ENCODE results near the gene ANKRD17.
"Not testable (repeated sequence)": the region's sequence is repeated elsewhere in the genome, so short reads cannot be mapped to it uniquely, and the experiment has no call there.

The ANKRD17 gene

DNA sequence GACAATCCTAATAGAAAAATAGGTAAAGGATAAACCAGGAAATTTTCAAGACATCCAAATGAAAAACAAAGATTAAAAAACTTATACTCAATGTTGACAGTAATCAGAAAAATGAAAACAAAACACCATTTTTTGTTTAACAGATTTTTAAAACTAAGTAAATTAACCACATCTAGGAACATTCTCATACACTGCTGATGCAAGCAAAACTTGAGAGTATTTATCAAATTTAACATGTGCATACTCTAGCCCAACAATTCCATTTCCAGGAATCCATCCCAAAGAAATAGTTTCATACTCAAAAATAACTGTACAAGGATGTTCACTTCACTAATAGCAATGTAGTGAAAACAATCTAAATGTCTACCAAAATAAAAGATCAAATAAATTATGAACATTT is 11.5 kb downstream of the ANKRD17 start:
- no peak for FAIRE-seq

DNA sequence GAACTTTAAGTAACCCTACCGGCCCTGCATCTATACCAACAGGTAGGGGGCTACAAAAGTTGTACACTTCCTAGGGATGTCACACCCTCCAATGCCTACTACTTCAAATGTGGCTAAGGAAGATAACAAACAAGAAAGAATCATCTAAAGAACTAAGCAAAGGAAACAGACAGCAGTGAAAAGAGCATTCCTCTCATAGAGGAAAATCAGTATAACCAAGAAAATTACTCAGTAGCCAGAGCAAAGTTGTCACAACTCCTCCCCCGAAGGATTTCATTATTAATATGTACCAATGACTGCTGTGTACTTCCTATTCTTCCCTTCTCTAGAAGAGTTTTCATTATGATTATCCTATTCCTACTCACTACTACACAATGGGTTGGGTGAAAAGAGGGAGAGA is 12.6 kb downstream of the ANKRD17 start:
- DNase-seq (ENCODE audit: insufficient read length, low spot score), result no peak
- no peak for FAIRE-seq

More for the DNA sequence above, 11.5 kb downstream of the ANKRD17 start:
- DNase-seq (ENCODE audit: insufficient read length, low spot score), result no peak

DNA sequence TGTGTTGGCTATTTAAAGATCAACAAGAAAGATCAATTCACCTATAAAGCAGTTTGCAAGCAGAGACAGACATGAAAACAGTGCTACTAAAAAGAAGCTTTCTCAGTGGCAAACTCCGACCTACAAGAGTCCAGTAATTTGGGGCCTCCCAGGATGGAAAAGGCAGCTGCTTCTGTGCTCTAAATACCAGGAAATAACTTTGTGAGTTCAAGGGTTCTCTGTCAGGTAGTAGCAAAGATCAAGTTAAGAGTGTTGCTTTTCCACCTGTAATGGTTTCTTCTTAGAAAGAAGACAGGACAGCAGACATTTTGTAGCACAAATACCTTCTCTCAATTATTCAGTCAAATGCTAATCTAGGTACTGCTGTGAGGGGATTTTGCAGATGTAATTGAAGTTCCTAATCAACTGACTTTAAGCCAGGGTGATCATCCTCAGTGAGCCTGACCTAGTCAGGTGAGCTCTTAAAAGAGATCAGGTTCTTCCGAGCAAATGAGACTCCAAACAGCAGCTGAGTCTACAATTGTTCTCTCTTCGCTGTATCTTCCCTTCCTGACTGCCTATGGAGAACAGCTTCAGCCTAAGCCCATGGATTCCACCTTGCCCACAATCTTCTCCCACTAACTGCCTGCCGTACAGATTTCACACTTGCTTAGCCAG is 13.5 kb downstream of the ANKRD17 start:
- DNase-seq (ENCODE audit: insufficient read length, low spot score), result no peak
- FAIRE-seq, result no peak

DNA sequence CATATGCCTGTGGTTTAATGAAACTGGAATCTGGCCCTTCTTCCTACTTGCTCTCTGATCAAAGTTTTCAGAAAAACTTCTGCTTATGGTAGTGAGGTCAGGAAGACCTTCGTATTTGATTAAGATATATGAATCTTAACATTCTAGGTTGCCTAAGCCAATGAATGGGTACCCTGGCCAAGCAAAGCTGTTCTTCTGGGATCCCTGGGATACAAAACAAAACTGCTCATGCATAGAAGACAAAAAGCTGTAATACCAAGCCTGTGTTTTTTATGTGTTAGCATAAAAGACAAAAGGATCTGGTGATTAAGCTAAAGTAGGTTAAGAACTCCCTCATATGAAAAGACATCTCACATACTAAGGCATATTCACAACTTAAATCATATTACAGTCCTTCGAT is 21.6 kb downstream of the ANKRD17 start:
- DNase-seq (ENCODE audit: insufficient read length, low spot score) (no peak), FAIRE-seq (no peak)

DNA sequence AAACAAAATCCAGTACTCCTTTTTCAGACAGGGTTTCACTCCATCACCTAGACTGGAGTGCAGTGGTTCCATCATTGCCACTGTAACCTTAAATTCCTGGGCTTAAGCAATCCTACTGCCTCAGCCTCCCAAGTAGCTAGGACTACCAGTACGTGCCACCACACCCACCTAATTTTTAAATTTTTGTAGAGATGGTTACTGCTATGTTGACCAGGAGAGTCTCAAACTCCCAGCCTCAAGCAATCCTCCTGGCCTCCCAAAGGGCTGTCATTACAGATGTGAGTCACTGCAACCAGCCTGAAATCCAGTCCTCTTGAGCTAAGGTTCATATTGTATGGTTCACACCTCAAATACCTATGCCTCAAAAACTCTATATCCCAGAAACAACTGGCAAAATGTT is 22.4 kb downstream of the ANKRD17 start:
- FAIRE-seq, result no peak

DNA sequence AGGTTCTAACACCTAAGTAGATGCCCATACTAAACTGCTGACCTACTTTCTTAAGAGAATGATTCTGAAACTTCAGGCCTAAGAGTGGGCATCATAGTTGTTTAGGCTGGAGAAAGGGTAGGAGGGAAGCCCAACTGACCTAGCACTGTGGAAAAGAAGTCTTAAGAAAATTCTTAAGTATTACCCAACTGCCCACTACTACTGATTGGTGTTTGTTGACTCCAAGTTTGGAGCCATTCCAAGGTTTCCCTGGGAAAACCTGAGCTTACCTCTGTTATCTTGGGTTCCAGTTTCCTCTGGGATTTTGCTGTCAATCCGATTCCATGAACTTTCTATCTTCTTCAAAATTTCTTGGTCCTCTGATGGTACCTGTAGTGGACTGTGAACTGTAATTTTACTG is 23.9 kb downstream of the ANKRD17 start:
- DNase-seq (ENCODE audit: insufficient read length, low spot score) (no peak), FAIRE-seq (no peak)

More for the DNA sequence above, 22.4 kb downstream of the ANKRD17 start:
- no peak for DNase-seq (ENCODE audit: insufficient read length, low spot score)

DNA sequence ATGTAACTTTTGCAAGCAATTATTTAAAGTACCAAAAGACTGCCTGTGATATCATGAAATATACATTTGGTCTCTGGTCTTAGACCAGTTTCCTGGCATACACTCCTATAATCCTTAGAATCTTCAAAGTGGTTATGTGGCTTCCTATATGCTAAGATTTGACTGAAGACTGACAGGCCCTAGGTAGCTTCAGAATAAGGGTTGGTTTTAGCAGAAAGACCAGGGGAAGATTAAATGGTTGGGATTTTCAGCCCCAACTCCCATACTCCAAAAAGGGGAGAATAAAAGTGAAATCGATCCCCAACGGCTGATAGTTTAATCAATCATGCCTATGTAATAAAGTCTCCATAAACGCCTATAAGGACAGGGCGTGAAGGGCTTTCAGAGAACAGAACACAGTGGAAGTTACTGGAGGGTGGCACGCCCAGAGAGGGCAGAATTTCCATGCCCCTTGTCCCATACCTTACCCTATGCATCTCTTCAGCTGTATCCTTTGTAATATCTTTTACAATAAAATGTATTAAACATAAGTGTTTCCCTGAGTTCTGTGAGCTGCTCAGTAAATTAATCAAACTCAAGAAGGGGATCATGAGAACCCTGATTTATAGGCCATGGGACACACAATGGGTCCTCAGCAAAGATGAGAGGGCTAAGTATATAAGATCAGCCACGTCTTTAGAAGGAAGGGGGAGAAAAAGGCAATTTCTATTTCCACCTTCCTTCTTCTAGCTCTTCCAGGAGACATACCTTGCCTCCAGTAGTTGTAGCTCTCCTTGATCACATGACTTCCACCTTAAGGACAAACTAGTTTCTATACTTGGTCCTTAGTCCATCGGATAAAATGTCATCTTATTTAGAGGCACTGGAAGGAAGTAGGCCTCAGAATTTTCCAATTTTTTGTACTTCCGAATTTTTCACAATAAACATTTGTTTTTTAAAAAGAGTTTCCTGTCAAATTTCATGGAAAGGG is 26.8 kb downstream of the ANKRD17 start:
- FAIRE-seq (no peak), DNase-seq (ENCODE audit: insufficient read length, low spot score) (no peak)

DNA sequence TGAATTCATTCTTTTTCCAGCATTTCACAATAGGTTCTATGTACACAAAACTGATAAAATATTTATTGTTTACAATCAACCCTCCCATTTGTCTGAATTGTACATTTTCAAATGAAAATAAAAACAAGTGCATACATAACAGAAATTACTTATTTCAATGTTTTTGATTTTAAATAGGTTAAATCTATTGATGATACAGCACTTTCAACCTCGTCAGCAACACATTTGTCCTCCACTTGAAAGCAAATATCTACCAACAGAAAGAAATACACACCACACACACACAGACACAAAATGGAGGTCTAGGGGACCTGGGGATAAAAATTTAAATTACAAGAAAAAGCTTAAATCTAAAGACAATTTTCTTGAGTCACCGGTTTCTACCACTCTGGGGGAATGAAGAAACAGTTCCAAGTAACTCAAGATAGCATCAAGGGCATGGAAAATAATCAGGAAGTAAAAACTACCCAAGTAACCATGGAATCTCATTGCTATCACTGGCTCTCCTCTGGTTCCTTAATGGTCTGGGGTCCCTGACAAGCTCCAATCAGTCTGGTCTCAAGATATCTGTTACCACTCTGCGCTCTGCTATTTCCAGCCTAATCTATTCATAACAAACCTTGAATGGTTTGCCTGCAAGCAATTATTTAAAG is 27.6 kb downstream of the ANKRD17 start:
- DNase-seq (ENCODE audit: insufficient read length, low spot score), result no peak
- FAIRE-seq, result no peak

DNA sequence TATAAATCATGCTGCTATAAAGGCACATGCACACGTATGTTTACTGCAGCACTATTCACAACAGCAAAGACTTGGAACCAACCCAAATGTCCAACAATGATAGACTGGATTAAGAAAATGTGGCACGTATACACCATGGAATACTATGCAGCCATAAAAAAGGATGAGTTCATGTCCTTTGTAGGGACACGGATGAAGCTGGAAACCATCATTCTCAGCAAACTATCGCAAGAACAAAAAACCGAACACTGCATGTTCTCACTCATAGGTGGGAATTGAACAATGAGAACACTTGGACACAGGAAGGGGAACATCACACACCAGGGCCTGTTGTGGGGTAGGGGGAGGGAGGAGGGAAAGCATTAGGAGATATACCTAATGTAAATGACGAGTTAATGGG is 29.8 kb downstream of the ANKRD17 start:
- not testable (repeated sequence) for FAIRE-seq; DNase-seq (ENCODE audit: insufficient read length, low spot score)

DNA sequence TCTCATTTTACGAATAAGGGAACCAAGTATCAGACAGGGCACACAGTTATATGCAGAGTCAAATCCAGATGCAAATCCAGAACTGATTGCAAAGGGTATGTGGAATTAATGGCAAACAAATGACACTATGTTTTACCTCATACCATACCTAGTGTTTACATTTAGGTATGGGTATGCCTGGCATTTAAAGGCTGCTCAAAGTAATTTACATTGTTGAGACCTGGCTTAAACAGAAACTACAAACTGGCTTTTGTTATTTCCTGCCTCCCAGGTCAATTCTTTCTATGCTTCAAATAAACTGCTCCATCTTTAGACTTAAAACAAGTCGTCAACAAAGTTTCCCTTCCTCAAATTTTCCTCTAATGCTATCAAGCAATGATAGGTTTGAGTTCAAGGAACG is 33.7 kb downstream of the ANKRD17 start:
- DNase-seq (ENCODE audit: insufficient read length, low spot score) (no peak), FAIRE-seq (no peak)

DNA sequence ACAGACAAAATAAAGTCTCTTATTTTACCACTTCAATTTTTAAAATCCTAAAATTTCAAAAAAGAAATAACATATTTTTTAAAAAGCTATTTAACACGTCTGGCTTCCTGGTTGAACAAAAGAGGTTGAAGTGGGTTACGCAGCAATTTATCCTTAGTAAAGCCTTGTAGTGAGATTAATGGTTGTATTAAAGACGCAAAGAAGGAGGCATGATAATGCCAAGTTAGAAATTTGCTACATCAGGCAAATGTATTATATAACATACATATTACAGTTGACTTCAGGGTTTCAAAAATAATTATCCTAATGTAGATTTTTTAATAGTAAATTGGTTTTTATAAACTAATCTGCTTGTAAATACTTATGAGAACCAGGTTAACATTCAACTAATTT is 35.3 kb downstream of the ANKRD17 start:
- no peak for DNase-seq (ENCODE audit: insufficient read length, low spot score)
- FAIRE-seq, result no peak

DNA sequence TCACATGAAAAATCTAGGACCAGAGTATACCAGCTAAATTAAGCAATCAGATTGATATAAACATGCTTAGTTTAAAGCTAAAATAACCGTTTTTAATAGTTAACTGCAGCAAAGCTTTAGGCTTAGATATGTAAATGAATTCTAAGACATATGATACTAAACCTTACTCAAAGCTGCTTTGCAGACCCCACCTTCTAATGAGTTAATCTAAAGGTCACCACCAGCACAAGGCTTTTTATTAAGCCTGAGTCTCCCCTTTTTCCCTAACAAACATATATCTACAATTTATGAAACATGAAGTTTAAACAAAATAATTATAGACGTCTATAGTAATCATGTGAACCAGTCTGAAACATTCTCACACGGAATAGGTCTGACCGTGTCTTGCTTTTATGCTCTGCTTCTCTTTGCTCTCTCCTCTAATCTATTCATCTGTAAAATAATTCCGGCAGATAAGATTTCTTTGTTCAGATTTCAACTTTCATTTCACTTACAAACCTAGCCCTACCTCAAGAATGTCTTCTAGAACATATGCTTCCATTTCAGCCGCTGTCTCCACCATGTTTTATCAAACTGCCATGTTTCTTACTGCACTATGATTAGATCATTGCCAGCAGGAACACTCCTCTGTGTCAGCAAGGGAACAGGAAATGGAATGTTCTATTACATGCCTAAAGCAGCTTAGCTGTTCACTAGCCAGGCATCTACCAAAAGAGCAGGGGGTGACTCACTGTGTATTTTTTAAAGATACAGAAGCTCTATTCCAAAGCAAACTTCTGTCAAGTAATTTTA is 35.9 kb downstream of the ANKRD17 start:
- peak; percentile 55 for FAIRE-seq
- peak; percentile 73 for DNase-seq (ENCODE audit: insufficient read length, low spot score)

DNA sequence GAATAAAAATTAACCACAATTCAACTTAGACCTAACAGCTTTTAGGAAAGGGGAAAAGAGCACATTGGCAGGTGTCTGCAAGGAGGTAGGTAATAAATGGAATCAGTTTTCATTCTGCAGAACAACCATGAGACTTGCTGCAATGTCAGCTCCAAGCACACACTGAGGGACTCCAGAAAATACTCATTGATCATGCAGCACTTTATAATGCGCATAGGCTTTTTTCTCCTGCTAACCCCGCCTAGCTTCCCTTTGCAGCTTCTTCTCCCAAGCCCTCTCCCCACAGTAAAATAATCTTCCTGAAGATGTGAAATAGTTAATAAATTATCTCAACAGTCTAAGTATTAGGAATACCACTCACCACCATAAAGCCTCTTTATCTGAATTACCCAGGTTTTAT is 36.9 kb downstream of the ANKRD17 start:
- no peak for FAIRE-seq
- DNase-seq (ENCODE audit: insufficient read length, low spot score), result no peak

DNA sequence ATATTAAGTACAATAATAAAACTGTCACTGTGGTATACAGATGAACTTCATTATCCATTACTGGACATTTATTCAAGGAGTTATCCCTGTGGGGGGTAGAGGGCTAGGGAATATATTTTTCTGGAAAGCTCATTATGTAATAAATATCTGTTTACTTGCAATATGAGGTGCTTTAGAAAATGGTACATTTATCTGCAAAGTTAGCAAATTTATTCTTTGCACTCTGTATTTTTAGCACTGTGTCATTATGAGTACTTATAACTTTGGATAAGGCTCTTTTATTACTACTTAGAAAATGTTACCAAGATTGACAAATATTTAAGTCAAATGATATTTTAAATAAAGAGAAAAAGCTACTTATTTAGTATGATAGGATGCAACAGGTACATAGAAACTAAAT is 37.8 kb downstream of the ANKRD17 start:
- FAIRE-seq (no peak), DNase-seq (ENCODE audit: insufficient read length, low spot score) (no peak)

DNA sequence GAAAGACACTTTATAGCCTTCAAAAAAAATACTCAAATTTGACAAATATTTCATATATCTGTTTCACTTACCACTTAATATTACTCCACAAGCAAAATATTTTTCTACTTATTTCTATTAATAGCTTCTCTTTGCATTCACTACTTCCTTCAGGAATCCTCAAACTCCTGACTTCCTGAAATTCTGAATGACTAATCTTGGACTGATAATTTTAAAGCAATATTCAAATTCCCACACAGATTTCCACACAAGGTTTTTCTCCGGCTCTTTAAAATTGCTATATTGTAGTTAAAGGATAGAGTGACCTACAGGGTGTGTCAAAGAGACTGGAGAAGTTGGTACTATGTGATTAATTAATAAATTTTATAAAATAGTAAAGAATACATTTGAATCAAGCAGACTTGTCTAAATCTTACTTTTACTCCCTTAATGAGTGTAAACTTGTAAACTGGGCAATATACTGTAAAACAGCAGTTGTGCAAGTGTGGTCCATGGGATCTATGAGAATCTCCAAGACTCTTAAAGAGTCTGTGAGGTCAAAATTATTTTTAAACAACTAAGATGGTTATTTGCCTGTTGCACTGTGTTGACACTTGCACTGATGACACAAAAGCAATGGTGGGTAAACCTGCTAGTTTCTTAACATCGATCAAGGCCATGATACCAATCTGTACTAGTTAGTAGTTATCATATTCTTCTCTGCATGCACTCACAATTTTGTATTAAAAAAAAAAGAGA is 44.5 kb downstream of the ANKRD17 start:
- FAIRE-seq (no peak), DNase-seq (ENCODE audit: insufficient read length, low spot score) (no peak)

DNA sequence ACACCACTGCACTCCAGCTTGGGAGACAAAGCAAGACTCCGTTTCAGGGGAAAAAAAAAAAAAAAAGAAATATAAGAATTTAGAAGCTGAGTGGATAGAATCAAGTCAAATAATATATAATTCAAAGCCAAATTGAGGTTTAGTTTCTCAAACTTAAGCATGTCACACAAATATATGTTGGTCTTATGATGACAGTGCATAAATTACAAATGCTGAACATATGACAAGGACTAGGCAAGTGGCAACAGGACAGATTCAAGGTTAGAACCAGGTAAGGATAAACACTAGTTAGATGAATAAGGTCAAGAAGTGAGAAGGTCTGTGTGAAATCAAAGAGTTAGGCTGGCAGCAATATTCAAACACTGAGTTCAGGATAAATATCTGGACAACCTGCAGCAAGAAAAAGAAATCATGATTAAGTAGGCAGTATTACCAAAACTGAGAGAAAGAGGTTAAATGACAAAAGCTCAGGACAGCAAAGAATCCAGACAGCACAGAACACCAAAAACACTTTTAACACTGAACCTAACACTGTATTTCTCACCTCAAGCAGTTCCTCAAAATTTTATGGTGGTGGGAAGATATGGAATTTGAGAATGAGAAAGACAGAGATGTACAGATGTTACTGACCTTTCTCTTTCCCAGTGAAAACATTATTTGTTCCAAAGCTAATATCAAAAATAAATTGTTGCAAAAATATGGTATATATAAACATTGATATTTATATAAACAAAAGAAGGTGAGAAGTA is 45.4 kb downstream of the ANKRD17 start:
- no peak for DNase-seq (ENCODE audit: insufficient read length, low spot score)
- no peak for FAIRE-seq

DNA sequence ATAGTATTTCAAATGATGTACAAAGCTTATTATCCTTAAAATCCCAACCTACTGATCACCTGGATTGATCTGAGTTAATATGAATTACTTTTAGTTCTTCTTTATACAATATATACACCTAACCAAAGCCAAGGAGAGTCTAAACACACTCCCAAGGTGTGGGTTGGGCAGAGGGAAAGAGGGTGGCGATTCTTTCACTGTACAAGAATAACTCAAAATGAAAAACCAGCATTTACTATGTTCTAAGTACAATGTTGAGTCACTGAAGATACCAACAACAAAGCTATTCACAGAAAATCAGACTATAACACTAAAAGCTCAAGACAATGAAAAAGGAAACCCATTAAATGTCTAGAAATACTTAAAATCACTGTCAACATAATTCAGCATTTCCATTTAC is 46.6 kb downstream of the ANKRD17 start:
- FAIRE-seq (no peak), DNase-seq (ENCODE audit: insufficient read length, low spot score) (no peak)

DNA sequence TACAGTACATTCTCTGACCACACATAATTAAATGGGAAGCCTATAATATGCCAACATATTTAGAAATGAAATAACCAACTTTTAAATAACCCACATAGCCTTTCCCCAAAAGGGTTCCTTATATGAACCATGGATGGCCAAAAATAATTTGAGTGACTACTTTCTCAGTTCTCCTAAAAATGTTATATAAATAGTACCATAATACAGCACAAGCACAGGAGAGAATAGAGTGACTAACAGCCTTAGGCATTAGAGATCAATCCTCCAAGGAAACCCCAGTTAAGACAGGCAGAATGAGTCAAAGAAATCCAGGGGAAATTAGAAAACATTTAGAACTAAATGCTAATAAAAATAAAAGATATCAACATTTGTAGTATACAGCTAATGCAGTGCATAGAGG is 50.2 kb downstream of the ANKRD17 start:
- DNase-seq (ENCODE audit: insufficient read length, low spot score) (no peak), FAIRE-seq (no peak)

DNA sequence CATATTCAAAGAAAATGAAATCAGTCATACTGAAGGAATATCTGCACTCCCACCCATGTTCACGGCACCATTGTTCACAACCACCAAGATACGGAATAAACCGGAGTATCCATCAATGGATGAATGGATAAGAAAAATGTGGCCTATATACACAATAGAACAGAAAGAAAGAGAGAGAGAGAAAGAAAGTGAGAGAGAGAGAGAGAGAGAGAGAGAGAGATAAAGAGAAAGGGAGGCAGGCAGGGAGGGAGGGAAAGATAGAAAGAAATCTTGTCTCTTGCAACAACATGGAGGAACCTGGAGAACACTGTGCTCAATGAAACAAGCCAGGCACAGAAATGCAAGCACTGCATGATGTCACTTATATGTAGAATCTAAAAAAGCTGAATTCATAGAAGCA is 52.4 kb downstream of the ANKRD17 start:
- no peak for FAIRE-seq
- DNase-seq (ENCODE audit: insufficient read length, low spot score), result no peak

Measured in HTR-8/SVneo (cell line).